HepG2 (cell line): Measurements from ENCODE around the gene GP2. TPM values are rescaled to one million over a fixed set of nuclear protein-coding genes. Genes with fewer than 3 reads are reported as not detected.

ENCODE experiments used
- ATF7 ChIP-seq, 2 experiments: fragments of 450-650 bp in 1 of 2; sonication (generic) in 1 of 2; formaldehyde crosslinking in 1 of 2; IDR thresholded peaks; 2 replicates each; pipeline versions ENCODE4 v1.4.0 to v1.6.1; 2016 to 2020; ENCODE audit warnings: antibody characterized with exemption in 1 of 2, mild to moderate bottlenecking in 1 of 2, missing genetic modification reagents in 1 of 2
- CAMTA2 ChIP-seq: sonication (generic); formaldehyde crosslinking; IDR thresholded peaks from 2 replicates; pipeline ENCODE4 v1.4.0; 2020; ENCODE audit warnings: mild to moderate bottlenecking, missing genetic modification reagents, borderline replicate concordance
- CBX1 ChIP-seq: IDR thresholded peaks from one replicate; pipeline ENCODE4 v1.6.1; 2016; ENCODE audit warnings: antibody characterized with exemption, low read depth
- CREB1 ChIP-seq, 2 experiments: fragments of 450-650 bp in 1 of 2; IDR thresholded peaks; 2 replicates each; pipeline ENCODE4 v1.6.1; 2016 to 2017; ENCODE audit warnings: control low read depth in 1 of 2, mild to moderate bottlenecking in 1 of 2, missing compliant biosample characterization in 1 of 2, missing genetic modification characterization in 1 of 2
- DNMT3B ChIP-seq: conservative IDR thresholded peaks from 2 replicates; pipeline ENCODE4 v1.6.1; 2016; ENCODE audit warnings: missing biosample characterization, control low read depth
- EZH2 ChIP-seq: conservative IDR thresholded peaks from 2 replicates; pipeline ENCODE4 v1.6.1; 2012; ENCODE audit warnings: mild to moderate bottlenecking, low read depth, low read length, moderate library complexity
- FOXJ3 ChIP-seq: sonication (generic); formaldehyde crosslinking; IDR thresholded peaks from 2 replicates; pipeline ENCODE4 v1.4.0; 2020; ENCODE audit warnings: missing genetic modification reagents, mild to moderate bottlenecking, borderline replicate concordance
- GTF3A ChIP-seq: sonication (generic); formaldehyde crosslinking; conservative IDR thresholded peaks from 2 replicates; pipeline ENCODE4 v1.4.0; 2020; ENCODE audit warnings: mild to moderate bottlenecking, missing genetic modification reagents
- HDAC6 ChIP-seq: fragments of 200-600 bp; sonication (generic); IDR thresholded peaks from 2 replicates; pipeline ENCODE4 v1.7.0; 2017; ENCODE audit warnings: mild to moderate bottlenecking, antibody characterized with exemption, low read length, low read depth
- MIXL1 ChIP-seq: IDR thresholded peaks from 2 replicates; pipeline ENCODE4 v1.6.1; 2016
- NFIB ChIP-seq: sonication (generic); formaldehyde crosslinking; IDR thresholded peaks from 2 replicates; pipeline ENCODE4 v1.9.0; 2021; ENCODE audit warnings: missing genetic modification reagents, mild to moderate bottlenecking, borderline replicate concordance
- ONECUT2 ChIP-seq: sonication (generic); formaldehyde crosslinking; IDR thresholded peaks from 2 replicates; pipeline ENCODE4 v1.4.0; 2020; ENCODE audit warnings: missing genetic modification reagents
- PBX2 ChIP-seq: IDR thresholded peaks from 2 replicates; pipeline ENCODE4 v1.6.1; 2016; ENCODE audit warnings: control low read depth
- SMAD9 ChIP-seq: sonication (generic); formaldehyde crosslinking; IDR thresholded peaks from 2 replicates; pipeline ENCODE4 v1.5.1; 2020; ENCODE audit warnings: mild to moderate bottlenecking, missing genetic modification reagents
- SP140L ChIP-seq: sonication (generic); formaldehyde crosslinking; IDR thresholded peaks from 2 replicates; pipeline ENCODE4 v1.4.0; 2020; ENCODE audit warnings: missing genetic modification reagents, borderline replicate concordance
- TCF12 ChIP-seq, 2 experiments: fragments of 450-650 bp in 1 of 2; sonication (generic) in 1 of 2; formaldehyde crosslinking in 1 of 2; IDR thresholded peaks; 2 replicates each; pipeline versions ENCODE4 v1.6.1 to v1.8.0; 2017 to 2022; ENCODE audit warnings: antibody characterized with exemption in 1 of 2, mild to moderate bottlenecking in 1 of 2, missing genetic modification reagents in 1 of 2, moderate library complexity in 1 of 2
- TRIM24 ChIP-seq: sonication (generic); formaldehyde crosslinking; IDR thresholded peaks from 2 replicates; pipeline ENCODE4 v1.8.0; 2022; ENCODE audit warnings: mild to moderate bottlenecking, missing genetic modification reagents
- ZBTB26 ChIP-seq: IDR thresholded peaks from 2 replicates; pipeline ENCODE4 v1.6.1; 2016; ENCODE audit warnings: missing compliant biosample characterization, missing genetic modification reagents, borderline replicate concordance
- ZFP41 ChIP-seq: sonication (generic); formaldehyde crosslinking; IDR thresholded peaks from 2 replicates; pipeline ENCODE4 v1.4.0; 2020; ENCODE audit warnings: mild to moderate bottlenecking, missing genetic modification reagents, borderline replicate concordance
- ZFX ChIP-seq: sonication (generic); formaldehyde crosslinking; IDR thresholded peaks from 2 replicates; pipeline ENCODE4 v1.4.0; 2020; ENCODE audit warnings: mild to moderate bottlenecking, low read depth, missing genetic modification reagents, moderate library complexity
- ZKSCAN5 ChIP-seq: sonication (generic); formaldehyde crosslinking; IDR thresholded peaks from 2 replicates; pipeline ENCODE4 v1.5.1; 2020; ENCODE audit warnings: mild to moderate bottlenecking, missing genetic modification reagents
- ZNF468 ChIP-seq: sonication (generic); formaldehyde crosslinking; IDR thresholded peaks from 2 replicates; pipeline ENCODE4 v1.8.0; 2022; ENCODE audit warnings: mild to moderate bottlenecking, moderate library complexity, missing genetic modification reagents
- ZNF562 ChIP-seq: sonication (generic); formaldehyde crosslinking; IDR thresholded peaks from 2 replicates; pipeline ENCODE4 v1.8.0; 2022; ENCODE audit warnings: missing genetic modification reagents, borderline replicate concordance
- polyA plus RNA-seq, 8 experiments: library from polyadenylated mRNA; depleted of rRNA in 3 of 8; stranded (reverse) in 7 of 8; unstranded in 1 of 8; fragments of >200 nt; fragmentation: Illumina TruSeq in 4 of 8; extraction: Trizol in 4 of 8; gene quantifications; 2 replicates each; pipeline versions ENCODE4 v1.2.1 to v1.2.3, GENCODE V29; 2011 to 2016; ENCODE audit warnings: low read depth in 4 of 8, missing spikeins in 1 of 8, mixed read lengths in 1 of 8; ENCODE audit not compliant: insufficient read depth in 1 of 8
- total RNA-seq, 5 experiments: library from RNA; depleted of rRNA; stranded (reverse); fragments of >200 nt; fragmentation: Illumina TruSeq; extraction: Trizol; gene quantifications; 2 replicates each; pipeline ENCODE4 v1.2.3, GENCODE V29; 2016; ENCODE audit warnings: low read depth in 1 of 5
- TF ChIP-seq, protein P1 (sequence below): sonication (generic); formaldehyde crosslinking; conservative IDR thresholded peaks from 2 replicates; pipeline ENCODE4 v1.4.0; 2020; ENCODE audit warnings: missing genetic modification reagents
- TF ChIP-seq, protein P2 (sequence below): sonication (generic); formaldehyde crosslinking; IDR thresholded peaks from 2 replicates; pipeline ENCODE4 v1.5.0; 2020; ENCODE audit warnings: missing genetic modification reagents, mild to moderate bottlenecking, borderline replicate concordance

GP2 gene
- total and polyA plus RNA-seq, 2 of the 13 experiments (the other 11 are each of a cell fraction or from before 2014, with no cell fraction given), result 0.15 to 0.69 TPM

GRCh38 chr16:20327444-20328041, at the start of gene GP2 (continued):
- no peak for TF ChIP-seq SP140L (CRISPR knock-in tag)
- no peak for TF ChIP-seq TCF12 (IDR thresholded peaks at IDR 0.05)
- no peak for TF ChIP-seq TCF12 (CRISPR knock-in tag; IDR thresholded peaks at IDR 0.05)
- TF ChIP-seq, protein P1, sequence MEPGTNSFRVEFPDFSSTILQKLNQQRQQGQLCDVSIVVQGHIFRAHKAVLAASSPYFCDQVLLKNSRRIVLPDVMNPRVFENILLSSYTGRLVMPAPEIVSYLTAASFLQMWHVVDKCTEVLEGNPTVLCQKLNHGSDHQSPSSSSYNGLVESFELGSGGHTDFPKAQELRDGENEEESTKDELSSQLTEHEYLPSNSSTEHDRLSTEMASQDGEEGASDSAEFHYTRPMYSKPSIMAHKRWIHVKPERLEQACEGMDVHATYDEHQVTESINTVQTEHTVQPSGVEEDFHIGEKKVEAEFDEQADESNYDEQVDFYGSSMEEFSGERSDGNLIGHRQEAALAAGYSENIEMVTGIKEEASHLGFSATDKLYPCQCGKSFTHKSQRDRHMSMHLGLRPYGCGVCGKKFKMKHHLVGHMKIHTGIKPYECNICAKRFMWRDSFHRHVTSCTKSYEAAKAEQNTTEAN (CRISPR knock-in tag), result no peak
- no peak for TF ChIP-seq ZFP41
- TF ChIP-seq ONECUT2 (CRISPR knock-in tag), result peak; percentile 80
- no peak for TF ChIP-seq ATF7 (IDR thresholded peaks at IDR 0.05)
- TF ChIP-seq ATF7 (CRISPR knock-in tag; IDR thresholded peaks at IDR 0.05), result no peak
- TF ChIP-seq HDAC6, result no peak
- TF ChIP-seq CAMTA2 (CRISPR knock-in tag), result no peak
- no peak for TF ChIP-seq NFIB (CRISPR knock-in tag)
- no peak for TF ChIP-seq CBX1
- no peak for TF ChIP-seq DNMT3B
- peak; percentile 95 for TF ChIP-seq MIXL1
- 0 out of 2 replicates have a peak, but pooled peaks have one; percentile 40 for TF ChIP-seq ZFX
- no peak for TF ChIP-seq ZNF562
- no peak for TF ChIP-seq ZBTB26 (CRISPR knock-in tag)
- TF ChIP-seq ZKSCAN5 (CRISPR knock-in tag), result peak; percentile 67; the same call in 1 of the 2 replicates
- no peak for TF ChIP-seq SMAD9 (CRISPR knock-in tag)
- no peak for TF ChIP-seq EZH2
- TF ChIP-seq CREB1 (IDR thresholded peaks at IDR 0.05), result no peak
- no peak for TF ChIP-seq CREB1 (CRISPR knock-in tag; IDR thresholded peaks at IDR 0.05)
- TF ChIP-seq PBX2 (CRISPR knock-in tag), result no peak
- TF ChIP-seq GTF3A (CRISPR knock-in tag), result 0 out of 2 replicates have a peak, but pooled peaks have one; percentile 84
- peak; percentile 45; the same call in 1 of the 2 replicates for TF ChIP-seq FOXJ3 (CRISPR knock-in tag)
- no peak for TF ChIP-seq TRIM24 (CRISPR knock-in tag)
- TF ChIP-seq, protein P2, sequence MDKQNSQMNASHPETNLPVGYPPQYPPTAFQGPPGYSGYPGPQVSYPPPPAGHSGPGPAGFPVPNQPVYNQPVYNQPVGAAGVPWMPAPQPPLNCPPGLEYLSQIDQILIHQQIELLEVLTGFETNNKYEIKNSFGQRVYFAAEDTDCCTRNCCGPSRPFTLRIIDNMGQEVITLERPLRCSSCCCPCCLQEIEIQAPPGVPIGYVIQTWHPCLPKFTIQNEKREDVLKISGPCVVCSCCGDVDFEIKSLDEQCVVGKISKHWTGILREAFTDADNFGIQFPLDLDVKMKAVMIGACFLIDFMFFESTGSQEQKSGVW (CRISPR knock-in tag), result no peak
- TF ChIP-seq ZNF468 (CRISPR knock-in tag), result no peak
